Vagina (tissue), 2 donors: ENCODE data around the gene NLRP1. TPM values are rescaled to one million over a fixed set of nuclear protein-coding genes. Genes with fewer than 3 reads are reported as not detected.

Experiments used
- DNase-seq, 2 donors: peaks; one replicate each; pipeline ENCODE4 v3.0.0-alpha.2; 2017; ENCODE audit errors: extremely low spot score in 2 of 2
- H3K27ac ChIP-seq: fragments of 200-600 bp; sonication (generic); one replicate; pipeline ENCODE4 v1.5.1; 2019
- H3K27me3 ChIP-seq: fragments of 200-600 bp; sonication (generic); one replicate; pipeline ENCODE4 v1.5.1; 2019
- H3K36me3 ChIP-seq, 2 donors: fragments of 200-600 bp; sonication (generic); one replicate each; pipeline ENCODE4 v1.5.1; 2017 to 2019
- H3K4me1 ChIP-seq: fragments of 200-600 bp; sonication (generic); one replicate; pipeline ENCODE4 v1.5.1; 2019
- H3K4me3 ChIP-seq, 2 donors: fragments of 200-600 bp; sonication (generic); 1 replicate in 1 of 2; 2 replicates in 1 of 2; pipeline ENCODE4 v1.5.1; 2016 to 2019
- H3K9me3 ChIP-seq: fragments of 200-600 bp; sonication (generic); one replicate; pipeline ENCODE4 v1.5.1; 2019
- POLR2A ChIP-seq, 2 donors: fragments of 450-650 bp; IDR thresholded peaks; one replicate each; pipeline ENCODE4 v1.6.1; 2017; ENCODE audit warnings: antibody characterized with exemption in 2 of 2, mild to moderate bottlenecking in 2 of 2, moderate library complexity in 2 of 2
- POLR2AphosphoS5 ChIP-seq, 2 donors: sonication (generic); formaldehyde crosslinking; IDR thresholded peaks; one replicate each; pipeline ENCODE4 v1.9.0; 2017; ENCODE audit warnings: antibody characterized with exemption in 2 of 2, mild to moderate bottlenecking in 2 of 2, low read depth in 1 of 2; ENCODE audit not compliant: insufficient read depth in 1 of 2
- intact Hi-C: fragments of 100-400 bp; cut with DNase I; formaldehyde crosslinking; loops from one replicate; pipeline ENCODE4 v1.15.1; 2023
- total RNA-seq: library from RNA; depleted of rRNA; stranded (reverse); fragments of >200 nt; gene quantifications from one replicate; pipeline ENCODE4 v1.2.3, GENCODE V29; 2016
- TF ChIP-seq, protein P1 (sequence below), 3 experiments: fragments of 450-650 bp in 2 of 3; fragments of 200-600 bp in 1 of 3; sonication (generic) in 1 of 3; IDR thresholded peaks; one replicate each; pipeline ENCODE4 v1.5.1; 2017 to 2019; ENCODE audit warnings: antibody characterized with exemption in 3 of 3, mild to moderate bottlenecking in 2 of 3, moderate library complexity in 2 of 3

The NLRP1 gene
- total RNA-seq, 1 donor from 2014 or later: 83.7 TPM

DNA sequence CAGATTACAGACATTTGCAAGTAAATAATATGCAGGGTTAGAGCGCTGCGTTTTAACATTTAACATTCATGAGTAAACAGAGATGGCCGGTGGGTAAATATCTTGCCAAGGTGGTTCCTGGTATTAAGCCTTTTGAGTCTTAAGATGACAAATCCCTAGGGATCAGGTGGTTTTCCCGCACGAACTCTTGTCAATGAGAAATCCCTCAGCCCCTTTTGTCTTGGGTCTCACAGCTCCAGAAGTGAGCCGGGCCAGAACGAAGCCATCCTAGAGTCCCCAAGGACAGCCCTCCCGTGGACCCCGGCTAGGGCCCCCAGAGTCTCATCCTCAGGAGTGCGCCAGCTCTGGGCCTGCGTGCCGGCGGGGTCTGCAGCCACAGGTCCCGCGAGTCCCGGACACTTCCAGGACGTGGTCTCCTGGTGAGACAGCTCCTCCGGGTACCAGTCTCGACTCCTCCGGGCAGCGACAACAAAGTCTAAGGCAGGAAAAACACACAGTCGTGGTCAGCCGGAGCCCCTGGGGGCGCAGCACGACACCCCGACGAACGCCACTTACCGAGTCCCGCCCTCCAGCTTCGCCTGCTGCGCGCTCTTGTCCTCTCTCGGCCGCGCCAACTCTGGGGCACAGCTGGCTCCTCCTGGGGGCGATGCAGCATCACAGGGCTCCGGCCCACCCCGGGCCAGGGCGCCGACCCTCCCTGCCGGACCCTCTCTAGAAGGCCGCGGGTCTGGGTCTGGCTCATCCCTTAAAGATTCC is 84.7 kb downstream of the NLRP1 start:
- DNase-seq: no peak
- peak overlapping the region; percentile 79 for H3K27ac ChIP-seq
- no peaks in the 10 kb centered on the region for H3K27me3 ChIP-seq
- H3K9me3 ChIP-seq: no peaks in the 10 kb centered on the region
- peaks cover 20% of the 10 kb centered on the region for H3K4me1 ChIP-seq
- TF ChIP-seq POLR2A (IDR thresholded peaks at IDR 0.05): no peak
- no peak for TF ChIP-seq POLR2AphosphoS5 (IDR thresholded peaks at IDR 0.05; ENCODE audit: insufficient read depth in 1 of 2, low read depth in 1 of 2)
- TF ChIP-seq, protein P1, sequence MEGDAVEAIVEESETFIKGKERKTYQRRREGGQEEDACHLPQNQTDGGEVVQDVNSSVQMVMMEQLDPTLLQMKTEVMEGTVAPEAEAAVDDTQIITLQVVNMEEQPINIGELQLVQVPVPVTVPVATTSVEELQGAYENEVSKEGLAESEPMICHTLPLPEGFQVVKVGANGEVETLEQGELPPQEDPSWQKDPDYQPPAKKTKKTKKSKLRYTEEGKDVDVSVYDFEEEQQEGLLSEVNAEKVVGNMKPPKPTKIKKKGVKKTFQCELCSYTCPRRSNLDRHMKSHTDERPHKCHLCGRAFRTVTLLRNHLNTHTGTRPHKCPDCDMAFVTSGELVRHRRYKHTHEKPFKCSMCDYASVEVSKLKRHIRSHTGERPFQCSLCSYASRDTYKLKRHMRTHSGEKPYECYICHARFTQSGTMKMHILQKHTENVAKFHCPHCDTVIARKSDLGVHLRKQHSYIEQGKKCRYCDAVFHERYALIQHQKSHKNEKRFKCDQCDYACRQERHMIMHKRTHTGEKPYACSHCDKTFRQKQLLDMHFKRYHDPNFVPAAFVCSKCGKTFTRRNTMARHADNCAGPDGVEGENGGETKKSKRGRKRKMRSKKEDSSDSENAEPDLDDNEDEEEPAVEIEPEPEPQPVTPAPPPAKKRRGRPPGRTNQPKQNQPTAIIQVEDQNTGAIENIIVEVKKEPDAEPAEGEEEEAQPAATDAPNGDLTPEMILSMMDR (IDR thresholded peaks at IDR 0.05): no peak
- H3K36me3 ChIP-seq: peaks cover 0 to 7% of the 10 kb centered on the region in 2 donors
- intact Hi-C loops: no loop called here
- peak overlapping the region; percentile 51 to 67 for H3K4me3 ChIP-seq

DNA sequence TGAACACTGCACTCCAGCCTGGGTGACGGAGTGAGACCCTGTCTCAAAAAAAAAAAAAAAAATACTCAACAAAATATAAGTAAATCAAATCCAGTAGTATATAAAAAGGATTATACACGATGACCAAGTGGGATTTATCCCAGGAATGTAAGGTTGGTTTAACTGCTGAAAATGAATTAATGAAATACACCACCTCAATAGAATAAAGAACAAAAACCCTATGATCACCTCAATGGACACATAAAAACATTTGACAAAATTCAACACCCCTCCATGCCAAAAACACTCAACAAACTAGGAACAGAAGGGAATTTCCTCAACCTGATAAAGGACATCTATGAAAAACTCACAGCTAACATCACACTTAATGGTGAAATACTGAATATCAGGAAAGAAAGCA is 91.3 kb downstream of the NLRP1 start:
- H3K27me3 ChIP-seq: no peaks in the 10 kb centered on the region
- no peak overlapping the region for H3K4me3 ChIP-seq
- TF ChIP-seq, protein P1 (IDR thresholded peaks at IDR 0.05): no peak
- no peak for TF ChIP-seq POLR2A (IDR thresholded peaks at IDR 0.05)
- no peak for TF ChIP-seq POLR2AphosphoS5 (IDR thresholded peaks at IDR 0.05; ENCODE audit: insufficient read depth in 1 of 2, low read depth in 1 of 2)
- H3K36me3 ChIP-seq: peaks cover 0 to 21% of the 10 kb centered on the region in 2 donors
- DNase-seq: no peak
- H3K27ac ChIP-seq: no peak overlapping the region
- intact Hi-C loops: no loop called here
- H3K9me3 ChIP-seq: no peaks in the 10 kb centered on the region
- H3K4me1 ChIP-seq: no peaks in the 10 kb centered on the region

DNA sequence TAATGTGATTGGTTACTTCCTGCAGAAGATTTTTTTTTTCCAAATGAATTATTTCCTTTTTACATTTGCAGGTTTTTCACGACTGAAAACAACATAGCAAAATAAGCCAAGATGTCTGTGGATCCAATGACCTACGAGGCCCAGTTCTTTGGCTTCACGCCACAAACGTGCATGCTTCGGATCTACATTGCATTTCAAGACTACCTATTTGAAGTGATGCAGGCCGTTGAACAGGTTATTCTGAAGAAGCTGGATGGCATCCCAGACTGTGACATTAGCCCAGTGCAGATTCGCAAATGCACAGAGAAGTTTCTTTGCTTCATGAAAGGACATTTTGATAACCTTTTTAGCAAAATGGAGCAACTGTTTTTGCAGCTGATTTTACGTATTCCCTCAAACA is 95.6 kb downstream of the NLRP1 start:
- intact Hi-C loops: no loop called here
- Histone ChIP-seq H3K27ac (no peak overlapping the region), H3K4me1 (peaks cover 31% of the 10 kb centered on the region), H3K27me3 (no peaks in the 10 kb centered on the region), H3K4me3 (no peak overlapping the region), H3K9me3 (no peaks in the 10 kb centered on the region), H3K36me3 (peaks cover 0 to 30% of the 10 kb centered on the region in 2 donors)
- no peak for DNase-seq
- TF ChIP-seq POLR2A (IDR thresholded peaks at IDR 0.05) (no peak), POLR2AphosphoS5 (IDR thresholded peaks at IDR 0.05; ENCODE audit: insufficient read depth in 1 of 2, low read depth in 1 of 2) (no peak)
- TF ChIP-seq, protein P1 (IDR thresholded peaks at IDR 0.05): no peak

DNA sequence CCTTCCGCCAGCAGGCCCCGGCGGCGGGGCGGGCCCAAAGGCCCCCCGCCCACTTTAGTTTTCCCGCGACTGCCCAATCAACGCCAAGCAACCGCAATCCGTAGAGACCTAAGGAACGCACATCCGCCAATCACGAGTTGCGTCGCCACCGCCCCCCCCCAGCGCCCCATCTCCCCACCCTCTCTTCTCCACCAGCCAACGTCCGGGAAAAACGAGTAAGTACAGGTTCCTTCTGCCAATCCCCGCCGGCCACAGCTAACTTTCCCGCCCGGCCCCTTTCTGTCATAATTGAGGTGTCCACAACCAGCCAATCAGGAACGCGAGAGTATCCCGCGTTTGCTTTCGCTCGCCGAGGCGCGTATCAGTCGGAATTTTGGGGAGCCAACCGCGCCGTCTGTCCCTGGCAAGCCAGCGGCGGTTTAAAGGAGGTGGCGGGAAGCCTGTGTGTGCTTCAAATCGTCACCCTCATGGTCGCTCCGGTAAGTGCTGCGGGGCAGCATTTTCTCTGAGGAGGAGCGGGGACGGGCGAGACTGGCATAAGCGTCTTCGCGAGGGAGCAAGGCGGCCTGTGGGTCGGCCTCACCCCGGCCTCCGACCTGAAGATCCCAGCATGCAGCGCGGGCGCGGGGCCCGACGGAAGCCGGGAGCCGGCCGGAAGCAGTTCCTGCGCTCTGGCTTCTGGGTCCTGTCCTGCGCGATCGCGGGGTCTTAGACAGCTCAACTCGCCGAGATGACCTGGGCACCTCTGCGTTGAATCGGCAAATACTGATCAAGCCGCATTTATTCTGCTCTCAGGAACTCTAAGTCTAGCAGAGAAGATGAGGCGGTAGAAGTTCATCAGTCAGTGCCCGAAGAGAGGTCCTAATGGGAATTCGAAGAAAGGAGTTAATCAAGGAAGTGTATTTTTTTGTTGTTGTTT is 97.8 kb downstream of the NLRP1 start, which contains the start of gene MIS12:
Gene MIS12 (plus strand): TSS at position 361 of the 919 bp plus-strand sequence. CDS start 2,297 bp downstream, outside the sequence.
- Histone ChIP-seq H3K4me3 (peak within 1 kb of the TSS; percentile 77 to 94), H3K9me3 (no peaks in the 10 kb centered on the region), H3K27ac (peak within 1 kb of the TSS; percentile 91), H3K27me3 (no peaks in the 10 kb centered on the region), H3K36me3 (peaks cover 0 to 46% of the 10 kb centered on the region in 2 donors), H3K4me1 (peaks cover 31% of the 10 kb centered on the region)
- TF ChIP-seq POLR2AphosphoS5 (IDR thresholded peaks at IDR 0.05; ENCODE audit: insufficient read depth in 1 of 2, low read depth in 1 of 2) (peak; percentile 88 to 97), POLR2A (IDR thresholded peaks at IDR 0.05) (peak in 1 of 2 donors; percentile 65)
- TF ChIP-seq, protein P1 (IDR thresholded peaks at IDR 0.05): no peak
- DNase-seq: peak; percentile 100
- intact Hi-C loops: no loop called here
